Measurements from ENCODE around the gene ADAMTS20.
"Not testable (repeated sequence)": the region's sequence is repeated elsewhere in the genome, so short reads cannot be mapped to it uniquely, and the experiment has no call there.

Gene ADAMTS20

DNA sequence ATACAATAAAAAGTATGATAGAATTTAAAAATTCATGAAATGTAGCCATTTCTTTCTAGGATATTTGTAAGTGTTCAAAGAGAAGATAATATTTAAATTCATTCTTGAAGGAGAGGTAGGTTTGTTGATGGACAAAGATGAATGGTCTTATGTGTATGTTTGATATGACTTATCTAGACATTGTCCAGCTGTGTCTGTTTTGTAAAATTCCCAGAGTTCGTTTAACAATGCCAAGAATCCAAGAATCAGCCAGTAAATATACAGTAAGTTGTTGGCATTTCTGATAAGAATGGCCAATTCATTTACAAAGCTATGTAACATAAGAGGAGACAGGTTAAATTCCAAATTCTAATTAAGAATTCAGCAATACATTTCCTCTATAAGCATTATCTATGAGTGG is 150.9 kb downstream of the ADAMTS20 start:
- no peak for FAIRE-seq
- TF ChIP-seq TAF1 (IDR thresholded peaks at IDR 0.05; ENCODE audit: borderline replicate concordance, low read depth, low read length) (no peak), POLR2A (IDR thresholded peaks at IDR 0.05; ENCODE audit: low read depth, low read length) (no peak), POLR2AphosphoS5 (IDR thresholded peaks at IDR 0.05; ENCODE audit: low read depth, low read length) (no peak)
- DNase-seq (ENCODE audit: insufficient read length) = no peak

DNA sequence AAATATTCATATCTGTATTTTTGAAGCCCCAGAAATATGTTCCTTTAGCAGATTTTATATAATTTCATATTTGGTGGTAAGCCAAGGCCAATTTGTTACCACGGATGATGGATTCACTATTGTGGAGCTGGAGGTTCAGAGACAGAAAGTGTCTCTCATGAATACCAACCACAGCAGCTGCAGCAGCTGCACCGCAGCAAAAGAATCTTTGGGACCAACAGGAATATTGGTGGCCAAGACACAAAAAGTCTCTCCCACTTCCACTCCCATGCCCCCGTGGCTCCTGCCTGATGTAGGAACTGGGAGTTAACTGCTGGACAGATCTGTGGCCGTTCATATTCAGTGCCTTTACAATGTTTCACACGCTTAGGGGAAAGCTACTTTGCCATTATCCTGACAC is 155.3 kb downstream of the ADAMTS20 start:
- TF ChIP-seq POLR2A (IDR thresholded peaks at IDR 0.05; ENCODE audit: low read depth, low read length) = no peak
- no peak for TF ChIP-seq TAF1 (IDR thresholded peaks at IDR 0.05; ENCODE audit: borderline replicate concordance, low read depth, low read length)
- no peak for TF ChIP-seq POLR2AphosphoS5 (IDR thresholded peaks at IDR 0.05; ENCODE audit: low read depth, low read length)
- no peak for DNase-seq (ENCODE audit: insufficient read length)
- no peak for FAIRE-seq

DNA sequence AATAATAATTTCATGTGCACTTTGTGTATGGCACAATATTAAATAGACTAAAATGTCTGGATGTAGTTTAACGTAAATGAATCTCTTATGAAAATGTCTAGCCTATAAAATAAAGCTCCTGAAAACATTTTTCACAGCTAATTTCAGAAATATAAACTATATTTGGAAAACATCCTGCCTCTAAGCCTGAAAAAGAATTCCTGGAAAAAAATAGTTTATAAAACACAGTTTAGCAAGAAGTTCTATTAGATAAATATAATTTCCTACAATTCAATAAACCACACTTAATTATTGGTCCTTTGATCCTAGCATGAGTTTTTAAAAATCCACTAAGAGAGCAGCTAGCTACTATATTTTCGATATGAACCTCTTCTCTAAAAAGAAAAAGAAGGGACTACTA is 159.9 kb downstream of the ADAMTS20 start:
- FAIRE-seq = no peak
- TF ChIP-seq POLR2AphosphoS5 (IDR thresholded peaks at IDR 0.05; ENCODE audit: low read depth, low read length) (no peak), POLR2A (IDR thresholded peaks at IDR 0.05; ENCODE audit: low read depth, low read length) (no peak), TAF1 (IDR thresholded peaks at IDR 0.05; ENCODE audit: borderline replicate concordance, low read depth, low read length) (no peak)
- DNase-seq (ENCODE audit: insufficient read length) = no peak

DNA sequence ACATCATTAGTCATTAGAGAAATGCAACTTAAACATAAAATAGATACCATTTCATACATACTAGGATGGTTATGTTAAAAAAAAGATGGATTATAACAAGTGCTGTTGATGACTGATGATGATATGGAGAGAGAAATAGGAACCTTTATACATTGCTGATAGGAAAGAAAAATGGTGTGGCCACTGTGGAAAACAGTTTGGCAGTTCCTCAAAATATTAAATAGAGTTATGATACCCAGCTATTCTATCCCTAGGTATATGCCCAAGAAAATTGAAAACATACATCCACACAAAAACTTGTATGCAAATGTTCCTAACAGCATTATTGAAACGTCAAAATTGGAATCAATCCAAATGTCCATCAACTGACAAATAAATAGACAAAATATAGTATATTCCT is 170.1 kb downstream of the ADAMTS20 start:
- TF ChIP-seq TAF1 (IDR thresholded peaks at IDR 0.05; ENCODE audit: borderline replicate concordance, low read depth, low read length) (no peak), POLR2A (IDR thresholded peaks at IDR 0.05; ENCODE audit: low read depth, low read length) (no peak), POLR2AphosphoS5 (IDR thresholded peaks at IDR 0.05; ENCODE audit: low read depth, low read length) (no peak)
- no peak for FAIRE-seq
- no peak for DNase-seq (ENCODE audit: insufficient read length)

DNA sequence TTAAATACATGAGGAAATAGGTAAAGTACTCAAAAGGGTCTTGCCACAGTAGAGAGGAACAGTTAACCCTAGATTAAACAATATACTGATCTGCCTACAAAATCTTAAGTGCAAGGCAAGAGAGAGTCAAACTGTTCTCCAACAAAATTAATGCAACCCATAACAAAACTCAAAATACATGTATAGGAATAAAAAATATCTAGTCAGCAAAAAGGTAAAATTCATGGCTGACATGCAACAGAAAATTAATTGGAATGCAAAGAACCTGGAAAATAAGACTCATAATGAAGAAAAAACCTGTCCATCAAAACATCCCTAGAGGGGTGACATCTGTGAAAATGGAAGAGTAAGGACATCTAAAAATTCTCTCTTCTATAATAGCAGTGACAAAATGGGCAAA is 173.6 kb downstream of the ADAMTS20 start:
- DNase-seq (ENCODE audit: insufficient read length) (no peak), FAIRE-seq (no peak)
- TF ChIP-seq POLR2AphosphoS5 (IDR thresholded peaks at IDR 0.05; ENCODE audit: low read depth, low read length) = no peak
- no peak for TF ChIP-seq TAF1 (IDR thresholded peaks at IDR 0.05; ENCODE audit: borderline replicate concordance, low read depth, low read length)
- TF ChIP-seq POLR2A (IDR thresholded peaks at IDR 0.05; ENCODE audit: low read depth, low read length) = no peak

DNA sequence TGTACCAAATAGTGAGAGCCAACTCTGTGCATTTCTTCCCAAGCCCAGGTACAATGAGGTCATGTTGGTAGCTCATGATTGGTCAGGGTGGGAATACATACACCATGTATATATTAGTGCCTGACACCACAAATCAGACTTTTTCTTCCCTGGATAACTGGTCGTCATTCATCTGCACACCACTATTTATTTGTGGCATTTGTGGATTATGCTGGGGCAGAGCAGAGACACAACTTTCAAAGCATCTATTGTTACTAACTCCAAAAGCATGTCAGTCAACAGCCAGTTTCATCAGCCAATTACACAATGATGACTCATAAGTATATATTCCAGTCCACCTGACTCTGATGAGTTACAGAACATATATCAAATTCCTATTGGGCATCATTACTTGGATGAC is 181.7 kb downstream of the ADAMTS20 start:
- TF ChIP-seq TAF1 (IDR thresholded peaks at IDR 0.05; ENCODE audit: borderline replicate concordance, low read depth, low read length) (no peak), POLR2A (IDR thresholded peaks at IDR 0.05; ENCODE audit: low read depth, low read length) (no peak), POLR2AphosphoS5 (IDR thresholded peaks at IDR 0.05; ENCODE audit: low read depth, low read length) (no peak)
- DNase-seq (ENCODE audit: insufficient read length) = no peak
- FAIRE-seq = no peak

DNA sequence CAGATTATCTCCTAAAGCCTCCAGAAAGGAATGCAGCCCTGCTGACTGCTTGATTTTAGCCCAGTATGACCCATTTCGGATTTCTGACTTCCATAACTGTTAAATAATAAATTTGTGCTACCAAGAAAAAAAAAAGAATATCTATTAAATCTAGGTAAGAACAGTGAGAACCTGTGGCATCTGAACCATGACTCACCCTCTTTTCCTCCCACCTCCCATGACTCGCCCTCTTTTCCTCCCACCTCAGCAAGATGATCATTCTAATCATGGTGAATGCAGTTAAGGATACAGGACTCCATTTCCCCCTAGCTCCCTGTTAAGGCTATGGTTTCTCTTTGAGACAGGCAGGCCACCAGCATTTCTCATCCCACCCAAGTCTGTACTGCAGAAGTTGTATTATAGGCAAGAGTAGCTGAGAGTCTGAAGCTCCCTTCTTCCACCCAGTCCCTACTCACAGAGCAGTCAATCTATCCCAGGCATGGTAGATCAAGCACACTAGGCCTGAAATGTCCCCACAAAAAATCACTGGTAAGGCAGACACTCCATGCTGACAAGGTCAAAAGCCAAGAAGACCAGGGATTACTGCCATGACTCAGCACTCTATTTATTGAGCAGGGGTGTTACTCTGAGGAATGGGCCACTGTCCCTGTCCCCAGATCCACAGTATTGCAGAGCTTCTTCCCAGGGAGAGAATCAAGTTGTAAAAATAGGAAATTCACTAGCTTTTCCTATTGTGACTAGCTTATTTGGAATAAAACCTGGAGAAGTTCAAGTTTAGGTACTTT is 188.9 kb downstream of the ADAMTS20 start:
- FAIRE-seq (no peak), DNase-seq (ENCODE audit: insufficient read length) (no peak)
- TF ChIP-seq POLR2AphosphoS5 (IDR thresholded peaks at IDR 0.05; ENCODE audit: low read depth, low read length) (no peak), TAF1 (IDR thresholded peaks at IDR 0.05; ENCODE audit: borderline replicate concordance, low read depth, low read length) (no peak), POLR2A (IDR thresholded peaks at IDR 0.05; ENCODE audit: low read depth, low read length) (no peak)

DNA sequence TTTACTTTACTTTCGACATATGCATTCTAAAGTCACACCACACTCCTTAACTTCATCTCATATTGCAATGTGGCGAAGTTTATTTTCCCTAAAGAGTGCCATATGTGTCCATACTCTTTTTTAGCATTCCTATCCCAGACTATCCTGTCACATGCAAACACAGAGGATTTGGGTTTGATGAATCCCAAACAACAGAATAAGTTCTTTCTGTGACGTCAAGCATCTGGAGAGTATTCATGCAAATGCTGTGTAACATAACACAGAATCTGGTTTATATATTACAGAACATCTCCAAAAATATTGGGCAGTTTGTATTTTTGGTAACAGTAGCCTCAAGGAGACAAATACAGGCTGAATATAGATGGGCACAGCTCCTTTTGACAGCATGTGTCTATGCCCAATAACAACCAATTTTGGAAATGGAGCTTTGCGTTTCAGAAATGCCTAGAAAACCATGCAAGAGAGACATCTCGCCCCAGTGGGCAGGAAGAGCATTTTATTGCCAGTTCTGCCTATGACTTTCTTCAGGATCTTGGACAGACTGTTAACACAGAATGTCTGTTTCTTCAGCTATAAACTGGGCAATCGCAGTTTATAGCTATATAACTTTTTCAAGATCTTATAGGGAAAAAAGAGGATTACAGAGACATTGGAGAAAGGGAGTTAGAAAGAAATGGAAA is 190.8 kb downstream of the ADAMTS20 start:
- no peak for DNase-seq (ENCODE audit: insufficient read length)
- no peak for FAIRE-seq
- TF ChIP-seq TAF1 (IDR thresholded peaks at IDR 0.05; ENCODE audit: borderline replicate concordance, low read depth, low read length) (no peak), POLR2A (IDR thresholded peaks at IDR 0.05; ENCODE audit: low read depth, low read length) (no peak), POLR2AphosphoS5 (IDR thresholded peaks at IDR 0.05; ENCODE audit: low read depth, low read length) (no peak)

DNA sequence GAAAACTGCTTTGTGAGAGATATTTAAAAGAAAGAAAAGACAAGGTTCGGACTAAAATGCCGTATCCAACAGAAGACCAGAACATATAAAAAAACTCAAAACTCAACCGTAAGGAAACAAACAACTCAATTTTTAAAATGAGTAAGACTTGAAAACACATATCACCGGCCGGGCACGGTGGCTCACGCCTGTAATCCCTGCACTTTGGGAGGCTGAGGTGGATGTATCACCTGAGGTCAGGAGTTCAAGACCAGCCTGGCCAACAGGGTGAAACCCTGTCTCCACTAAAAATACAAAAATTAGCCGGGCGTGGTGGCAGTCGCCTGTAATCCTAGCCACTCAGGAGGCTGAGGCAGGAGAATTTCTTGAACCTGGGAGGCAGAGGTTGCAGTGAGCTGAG is 192.0 kb downstream of the ADAMTS20 start:
- not testable (repeated sequence) for FAIRE-seq; DNase-seq (ENCODE audit: insufficient read length)

DNA sequence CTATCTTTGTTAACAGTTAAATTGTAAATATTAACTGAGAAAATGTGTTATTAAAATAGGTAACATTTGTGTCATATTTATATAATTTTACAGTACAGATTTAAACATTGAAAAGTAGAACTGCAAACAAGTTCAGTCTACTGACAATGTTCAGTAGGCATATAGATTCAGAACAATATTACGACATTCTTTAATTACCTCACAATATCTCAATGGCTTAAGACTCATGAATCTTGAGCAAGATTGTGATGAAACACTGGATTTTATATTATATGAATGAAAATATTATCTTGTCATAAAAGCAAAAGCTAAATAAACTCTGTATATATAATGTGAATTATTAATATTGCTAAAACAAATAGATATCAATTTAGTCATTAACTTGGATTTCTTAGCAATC is 194.9 kb downstream of the ADAMTS20 start:
- DNase-seq (ENCODE audit: insufficient read length) (no peak), FAIRE-seq (no peak)
- TF ChIP-seq POLR2A (IDR thresholded peaks at IDR 0.05; ENCODE audit: low read depth, low read length) (no peak), TAF1 (IDR thresholded peaks at IDR 0.05; ENCODE audit: borderline replicate concordance, low read depth, low read length) (no peak), POLR2AphosphoS5 (IDR thresholded peaks at IDR 0.05; ENCODE audit: low read depth, low read length) (no peak)

DNA sequence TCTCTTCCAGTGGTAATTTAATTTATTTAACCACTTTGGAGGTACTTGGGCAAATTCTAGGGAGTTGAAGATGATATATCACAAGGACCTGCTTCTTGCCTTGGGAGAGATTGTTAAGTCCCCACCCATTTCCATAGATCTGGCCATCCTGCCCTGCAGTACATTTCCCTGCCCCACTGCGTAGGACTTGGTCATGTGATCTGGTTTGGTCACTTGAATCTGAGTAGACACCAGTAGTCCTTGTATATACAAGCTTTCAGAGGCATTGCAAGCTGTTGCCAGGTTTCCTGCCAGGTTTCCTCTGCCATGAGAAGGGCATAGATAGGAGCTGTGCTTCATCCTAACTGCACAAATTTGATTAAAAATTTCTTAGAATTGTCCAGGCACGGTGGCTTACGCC is 200.0 kb downstream of the ADAMTS20 start:
- TF ChIP-seq TAF1 (IDR thresholded peaks at IDR 0.05; ENCODE audit: borderline replicate concordance, low read depth, low read length) (no peak), POLR2AphosphoS5 (IDR thresholded peaks at IDR 0.05; ENCODE audit: low read depth, low read length) (no peak), POLR2A (IDR thresholded peaks at IDR 0.05; ENCODE audit: low read depth, low read length) (no peak)
- FAIRE-seq = no peak

DNA sequence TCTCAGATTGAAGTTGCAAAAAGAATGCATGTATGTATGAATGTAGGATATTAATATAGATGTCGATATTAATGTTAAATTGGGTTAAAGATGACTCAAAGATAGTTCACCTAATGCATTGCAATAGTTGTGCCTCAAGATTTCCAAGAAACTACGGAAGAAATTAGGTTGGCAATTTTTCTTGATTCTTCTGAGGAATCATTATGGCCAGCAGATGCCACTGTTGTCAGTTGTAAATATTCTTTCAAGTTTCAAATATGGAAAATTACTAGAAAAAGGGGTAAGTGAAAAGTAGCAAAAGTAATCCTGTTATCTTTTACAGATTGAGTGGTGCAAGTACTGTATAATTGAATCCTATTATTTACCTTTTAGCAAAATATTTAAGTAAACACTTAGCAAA is 202.1 kb downstream of the ADAMTS20 start:
- FAIRE-seq (no peak), DNase-seq (ENCODE audit: insufficient read length) (no peak)
- TF ChIP-seq POLR2A (IDR thresholded peaks at IDR 0.05; ENCODE audit: low read depth, low read length) (no peak), POLR2AphosphoS5 (IDR thresholded peaks at IDR 0.05; ENCODE audit: low read depth, low read length) (no peak), TAF1 (IDR thresholded peaks at IDR 0.05; ENCODE audit: borderline replicate concordance, low read depth, low read length) (no peak)

More for the DNA sequence above, 200.0 kb downstream of the ADAMTS20 start:
- no peak for DNase-seq (ENCODE audit: insufficient read length)

Measured in GM12892 (cell line).